GM21447 (cell line): ENCODE measurements around the gene CCND1.
"Not testable (repeated sequence)": the region's sequence is repeated elsewhere in the genome, so short reads cannot be mapped to it uniquely, and the experiment has no call there.

Experiments
- ATAC-seq: cut with Tn5 transposase; IDR thresholded peaks from one replicate; pipeline ENCODE4 v1.9.1; 2021; ENCODE audit not compliant: unreplicated experiment

Gene CCND1

GRCh38 chr11:69686452-69686851 lies 45.5 kb downstream of the CCND1 start:
- ATAC-seq, result no peak

- no peak for ATAC-seq
These were observed 45.9 kb downstream of the CCND1 start for GRCh38 chr11:69686856-69687255.

GRCh38 chr11:69687969-69688771 lies 47.2 kb downstream of the CCND1 start:
- not testable (repeated sequence) for ATAC-seq

GRCh38 chr11:69689484-69690319 lies 48.7 kb downstream of the CCND1 start:
- no peak for ATAC-seq

- ATAC-seq, result no peak
These were observed 50.5 kb downstream of the CCND1 start for GRCh38 chr11:69691463-69691862.

GRCh38 chr11:69692422-69692821 lies 51.5 kb downstream of the CCND1 start:
- ATAC-seq, result no peak

GRCh38 chr11:69694781-69695180 lies 53.8 kb downstream of the CCND1 start:
- ATAC-seq, result no peak

- ATAC-seq, result no peak
These were observed 54.6 kb downstream of the CCND1 start for GRCh38 chr11:69695581-69695980.

- not testable (repeated sequence) for ATAC-seq
These were observed 55.0 kb downstream of the CCND1 start for GRCh38 chr11:69695995-69696394.

GRCh38 chr11:69696749-69697468 lies 56.0 kb downstream of the CCND1 start:
- no peak for ATAC-seq

GRCh38 chr11:69697469-69697843 lies 56.5 kb downstream of the CCND1 start:
- no peak for ATAC-seq

- ATAC-seq, result no peak
These were observed 56.9 kb downstream of the CCND1 start for GRCh38 chr11:69697861-69698260.

- ATAC-seq, result no peak
These were observed 57.4 kb downstream of the CCND1 start for GRCh38 chr11:69698362-69698761.

GRCh38 chr11:69699213-69699612 lies 58.3 kb downstream of the CCND1 start:
- no peak for ATAC-seq

GRCh38 chr11:69700278-69701140 lies 59.6 kb downstream of the CCND1 start:
- ATAC-seq, result no peak

GRCh38 chr11:69702239-69702691 lies 61.3 kb downstream of the CCND1 start:
- no peak for ATAC-seq

- no peak for ATAC-seq
These were observed 62.0 kb downstream of the CCND1 start for GRCh38 chr11:69702769-69703452.

- no peak for ATAC-seq
These were observed 62.5 kb downstream of the CCND1 start for GRCh38 chr11:69703453-69703767.
